H1 (cell line): ENCODE data around the gene CTPS1. TPM values are rescaled to one million over a fixed set of nuclear protein-coding genes. Genes with fewer than 3 reads are reported as not detected.

ENCODE experiments used
- CTCF ChIA-PET: fragments of 300-600 bp; sonication (Branson Sonifier 250); formaldehyde crosslinking; loops from one replicate; lab custom pipeline; 2021; ENCODE audit not compliant: partially characterized antibody; lab: Charles Lee
- POLR2A ChIA-PET: fragments of 300-600 bp; sonication (Branson Sonifier 250); formaldehyde crosslinking; loops from one replicate; lab custom pipeline; 2021; ENCODE audit warnings: inconsistent platforms; ENCODE audit not compliant: partially characterized antibody; lab: Charles Lee
- DNase-seq, 2 experiments: peaks; one replicate each; pipeline versions ENCODE4 v3.0.0 to v3.0.0-alpha.2; 2010 to 2022; ENCODE audit warnings: low spot score in 2 of 2, low read depth in 1 of 2, mixed read lengths in 1 of 2
- FAIRE-seq: peaks from 2 replicates; lab custom pipeline; 2011; peaks lifted over from hg19 to GRCh38; lab: Jason Lieb, UNC
- H2AFZ ChIP-seq: 2 replicates; pipeline ENCODE4 v1.8.1; 2012; ENCODE audit warnings: low read length, inconsistent platforms
- H2AK5ac ChIP-seq: 2 replicates; pipeline ENCODE4 v1.6.1; 2013; ENCODE audit warnings: low read depth, low read length
- H2BK120ac ChIP-seq: replicated peaks from 2 replicates; pipeline ENCODE3; 2013; ENCODE audit warnings: low read depth, low read length, inconsistent platforms
- H2BK12ac ChIP-seq: 2 replicates; pipeline ENCODE4 v1.6.1; 2013; ENCODE audit warnings: low read depth, low read length
- H2BK15ac ChIP-seq: 2 replicates; pipeline ENCODE4 v1.6.1; 2013; ENCODE audit warnings: low read length
- H2BK20ac ChIP-seq: 2 replicates; pipeline ENCODE4 v1.6.1; 2013; ENCODE audit warnings: low read length
- H2BK5ac ChIP-seq: 2 replicates; pipeline ENCODE4 v1.6.1; 2013; ENCODE audit warnings: low read depth, low read length
- H3K14ac ChIP-seq: 2 replicates; pipeline ENCODE4 v1.6.1; 2013; ENCODE audit warnings: inconsistent platforms; ENCODE audit not compliant: insufficient read length
- H3K18ac ChIP-seq: 2 replicates; pipeline ENCODE4 v1.6.1; 2013; ENCODE audit warnings: low read length; ENCODE audit errors: extremely low read depth
- H3K23ac ChIP-seq: 2 replicates; pipeline ENCODE4 v1.6.1; 2013; ENCODE audit warnings: inconsistent platforms; ENCODE audit not compliant: insufficient read length
- H3K23me2 ChIP-seq: 2 replicates; pipeline ENCODE4 v1.6.1; 2013; ENCODE audit warnings: low read depth, low read length
- H3K27ac ChIP-seq: 2 replicates; pipeline ENCODE4 v1.6.1; 2011; ENCODE audit warnings: low read depth, low read length, inconsistent platforms
- H3K27me3 ChIP-seq, 4 experiments: replicated peaks in 1 of 4; 1 replicate in 1 of 4; 2 replicates in 3 of 4; pipeline versions ENCODE4 v1.6.1 to v1.8.1; 2011 to 2013; ENCODE audit warnings: low read length in 3 of 4, mild to moderate bottlenecking in 3 of 4, inconsistent platforms in 2 of 4, mixed read lengths in 2 of 4, moderate library complexity in 1 of 4; ENCODE audit not compliant: control insufficient read depth in 3 of 4, insufficient read depth in 3 of 4; ENCODE audit errors: extremely low read depth in 1 of 4
- H3K36me3 ChIP-seq, 4 experiments: 2 replicates each; pipeline versions ENCODE4 v1.6.1 to v1.8.1; 2011 to 2013; ENCODE audit warnings: mild to moderate bottlenecking in 4 of 4, low read length in 3 of 4, moderate library complexity in 2 of 4, control low read depth in 1 of 4, inconsistent platforms in 1 of 4; ENCODE audit not compliant: insufficient read depth in 4 of 4, control insufficient read depth in 2 of 4
- H3K4ac ChIP-seq: replicated peaks from 2 replicates; pipeline ENCODE3; 2013; ENCODE audit warnings: low read length, low read depth, mixed read lengths, inconsistent platforms; ENCODE audit not compliant: insufficient read length
- H3K4me1 ChIP-seq, 4 experiments: replicated peaks in 1 of 4; 1 replicate in 1 of 4; 2 replicates in 3 of 4; pipeline versions ENCODE4 v1.6.1 to v1.8.1; 2011 to 2013; ENCODE audit warnings: low read length in 3 of 4, inconsistent platforms in 2 of 4, mixed read lengths in 1 of 4; ENCODE audit not compliant: insufficient read depth in 4 of 4, control insufficient read depth in 3 of 4
- H3K4me2 ChIP-seq, 2 experiments: 2 replicates each; pipeline versions ENCODE4 v1.6.1 to v1.8.1; 2011 to 2013; ENCODE audit warnings: low read depth in 2 of 2, low read length in 2 of 2, control low read depth in 1 of 2, inconsistent platforms in 1 of 2, mild to moderate bottlenecking in 1 of 2; ENCODE audit not compliant: insufficient read depth in 1 of 2
- H3K4me3 ChIP-seq, 4 experiments: fragments of 200-600, 300-600 bp in 1 of 4; sonication (generic), shearing (Covaris generic), sonication (Bioruptor Twin) in 1 of 4; 2 replicates each; pipeline versions ENCODE4 v1.5.1 to v1.8.1; 2011 to 2016; ENCODE audit warnings: low read length in 4 of 4, low read depth in 3 of 4, control low read depth in 2 of 4, inconsistent platforms in 2 of 4, mild to moderate bottlenecking in 2 of 4, mixed read lengths in 1 of 4, moderate library complexity in 1 of 4; ENCODE audit not compliant: insufficient read depth in 2 of 4; ENCODE audit errors: extremely low read depth in 1 of 4
- H3K56ac ChIP-seq: replicated peaks from 2 replicates; pipeline ENCODE3; 2013; ENCODE audit warnings: low read depth, mild to moderate bottlenecking, mixed read lengths, low read length, inconsistent platforms; ENCODE audit not compliant: insufficient read length
- H3K79me1 ChIP-seq: 2 replicates; pipeline ENCODE4 v1.6.1; 2013; ENCODE audit warnings: low read depth, low read length, control low read depth
- H3K79me2 ChIP-seq, 2 experiments: 2 replicates each; pipeline versions ENCODE4 v1.6.1 to v1.8.1; 2012 to 2013; ENCODE audit warnings: low read length in 2 of 2, mild to moderate bottlenecking in 2 of 2, inconsistent platforms in 1 of 2; ENCODE audit not compliant: insufficient read depth in 2 of 2, control insufficient read depth in 1 of 2
- H3K9ac ChIP-seq, 4 experiments: replicated peaks in 1 of 4; 1 replicate in 1 of 4; 2 replicates in 3 of 4; pipeline versions ENCODE4 v1.6.1 to v1.8.1; 2011 to 2013; ENCODE audit warnings: low read depth in 3 of 4, low read length in 3 of 4, control low read depth in 2 of 4, mild to moderate bottlenecking in 2 of 4, moderate library complexity in 2 of 4, inconsistent platforms in 1 of 4; ENCODE audit errors: extremely low read depth in 1 of 4
- H3K9me3 ChIP-seq, 2 experiments: 2 replicates each; pipeline versions ENCODE4 v1.6.1 to v1.8.1; 2012 to 2013; ENCODE audit warnings: mild to moderate bottlenecking in 2 of 2, moderate library complexity in 2 of 2, control low read depth in 1 of 2, inconsistent platforms in 1 of 2, low read depth in 1 of 2, low read length in 1 of 2, mixed read lengths in 1 of 2; ENCODE audit not compliant: insufficient read depth in 2 of 2
- H4K20me1 ChIP-seq, 2 experiments: replicated peaks in 1 of 2; 2 replicates each; pipeline versions ENCODE3 to v1.8.1; 2011 to 2013; ENCODE audit warnings: inconsistent platforms in 2 of 2, low read length in 2 of 2, mild to moderate bottlenecking in 1 of 2; ENCODE audit not compliant: insufficient read depth in 2 of 2, control insufficient read depth in 1 of 2
- H4K5ac ChIP-seq: 2 replicates; pipeline ENCODE4 v1.6.1; 2013; ENCODE audit warnings: low read length, low read depth, mixed read lengths, inconsistent platforms; ENCODE audit not compliant: insufficient read length
- H4K8ac ChIP-seq: 2 replicates; pipeline ENCODE4 v1.8.0; 2013; ENCODE audit warnings: mild to moderate bottlenecking, moderate library complexity, low read length, inconsistent platforms; ENCODE audit not compliant: insufficient read depth; ENCODE audit errors: extremely low read depth
- H4K91ac ChIP-seq: replicated peaks from 2 replicates; pipeline ENCODE3; 2013; ENCODE audit warnings: low read length, mixed read lengths, inconsistent platforms; ENCODE audit not compliant: insufficient read length
- CBX8 ChIP-seq: fragments of 300-800, 300-1000 bp; sonication (generic); IDR thresholded peaks from 2 replicates; pipeline ENCODE4 v1.7.1; 2016; ENCODE audit warnings: low read depth, low read length, borderline replicate concordance
- EGR1 ChIP-seq: IDR thresholded peaks from 2 replicates; pipeline ENCODE4 v1.6.1; 2011; ENCODE audit warnings: low read depth, low read length, borderline replicate concordance
- EZH2 ChIP-seq: fragments of 200-600 bp; sonication (generic); IDR thresholded peaks from 2 replicates; pipeline ENCODE4 v1.7.1; 2012; ENCODE audit warnings: low read depth, mild to moderate bottlenecking, moderate library complexity, low read length, inconsistent platforms; ENCODE audit not compliant: severe bottlenecking
- FOSL1 ChIP-seq: IDR thresholded peaks from 2 replicates; pipeline ENCODE4 v1.6.1; 2011; ENCODE audit warnings: mild to moderate bottlenecking, low read depth, low read length, moderate library complexity; ENCODE audit not compliant: insufficient read depth
- SP4 ChIP-seq: IDR thresholded peaks from 2 replicates; pipeline ENCODE4 v1.6.1; 2012; ENCODE audit warnings: low read length, inconsistent platforms
- YY1 ChIP-seq: IDR thresholded peaks from 2 replicates; pipeline ENCODE4 v1.6.1; 2011; ENCODE audit warnings: low read depth, mild to moderate bottlenecking, low read length
- polyA plus RNA-seq, 7 experiments: library from polyadenylated mRNA; depleted of rRNA in 3 of 7; stranded (reverse) in 5 of 7; unstranded in 2 of 7; fragments of >200 nt in 5 of 7; fragments of 200-250 nt in 2 of 7; gene quantifications; 1 replicate in 5 of 7; 2 replicates in 1 of 7; 4 replicates in 1 of 7; pipeline versions ENCODE4 v1.2.1 to v1.2.3, GENCODE V29; 2011 to 2013; ENCODE audit warnings: missing spikeins in 2 of 7, mixed read lengths in 2 of 7
- total RNA-seq: library from RNA; stranded (reverse); fragmentation: NEBNext Ultra II Directional; extraction: Animal tissue kit (Norgen Biotek cat#: 25700); gene quantifications from 2 replicates; pipeline ENCODE4 v1.2.1, GENCODE V29; 2021

CTPS1 gene
- total and polyA plus RNA-seq, 2 of the 8 experiments (the other 6 are each of a cell fraction or from before 2014, with no cell fraction given), result 35.5 to 103 TPM

- TF ChIP-seq YY1, result no peak
Measured at GRCh38 chr1:40956407-40956806, 23.1 kb upstream of the CTPS1 start (continued).

- Histone ChIP-seq H4K5ac (no peak overlapping the region), H2AK5ac (no peak overlapping the region), H3K79me1 (no peaks in the 10 kb centered on the region), H2BK5ac (no peak overlapping the region), H3K4ac (no peak overlapping the region), H3K9ac (no peak overlapping the region), H3K4me2 (no peak overlapping the region), H3K36me3 (no peaks in the 10 kb centered on the region), H4K20me1 (no peaks in the 10 kb centered on the region), H3K23ac (no peak overlapping the region), H4K8ac (no peak overlapping the region), H3K23me2 (no peaks in the 10 kb centered on the region), H3K9me3 (no peaks in the 10 kb centered on the region), H2AFZ (no peak overlapping the region), H3K56ac (no peak overlapping the region)
- no peak for DNase-seq
- POLR2A ChIA-PET, result no interaction called here
- TF ChIP-seq CBX8 (no peak), EGR1 (no peak), EZH2 (no peak), SP4 (no peak), FOSL1 (no peak)
- TF ChIP-seq, all 59 proteins: peak for 0
- Histone ChIP-seq H4K91ac (no peak overlapping the region), H3K4me1 (no peaks in the 10 kb centered on the region), H3K18ac (no peak overlapping the region), H2BK120ac (no peak overlapping the region), H3K27ac (no peak overlapping the region), H3K4me3 (no peak overlapping the region), H3K14ac (no peak overlapping the region), H3K79me2 (no peaks in the 10 kb centered on the region), H2BK15ac (no peak overlapping the region), H2BK20ac (no peak overlapping the region), H3K27me3 (no peaks in the 10 kb centered on the region), H2BK12ac (no peak overlapping the region)
- CTCF ChIA-PET, result interaction anchor here (0.6 to 25.1 kb wide), 3 partner anchors 9 to 176 kb away, joined by 3 to 917 read pairs (median 20); partner anchors contain the start of gene CITED4
- no peak for FAIRE-seq
Measured at GRCh38 chr1:40958210-40958609, 21.3 kb upstream of the CTPS1 start.
